ENCODE data around the gene PFKFB1.

PFKFB1 gene

DNA sequence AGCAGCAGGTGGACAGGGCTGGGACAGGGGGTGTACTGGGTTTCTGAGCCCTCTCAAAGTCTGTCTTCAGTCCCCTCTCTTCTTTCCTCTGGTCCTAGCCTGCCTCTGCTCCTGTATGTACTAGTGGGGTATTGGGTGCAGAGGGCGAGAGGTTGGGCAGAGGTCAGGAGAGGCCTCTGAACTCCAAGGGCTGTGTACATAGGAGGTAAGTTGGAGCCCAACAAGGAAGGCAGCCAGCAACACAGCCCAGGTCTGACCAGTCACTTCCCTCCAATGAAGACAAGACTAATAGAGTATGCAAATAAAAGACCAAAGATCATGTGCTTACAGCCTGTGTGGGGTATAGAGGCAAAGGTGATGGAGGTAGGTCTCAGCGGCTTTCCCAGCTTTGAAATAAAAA, at the start of gene PFKFB1:
PFKFB1 (minus strand) TSS at position 90 of the 400 bp plus-strand sequence. CDS start 181 bp downstream, outside the sequence.
- DNase-seq: no peak

GRCh38 chrX:55041514-55041913, 47.5 kb upstream of the PFKFB1 start:
- DNase-seq: no peak

GRCh38 chrX:55039471-55039870, 45.5 kb upstream of the PFKFB1 start:
- no peak for DNase-seq

DNA sequence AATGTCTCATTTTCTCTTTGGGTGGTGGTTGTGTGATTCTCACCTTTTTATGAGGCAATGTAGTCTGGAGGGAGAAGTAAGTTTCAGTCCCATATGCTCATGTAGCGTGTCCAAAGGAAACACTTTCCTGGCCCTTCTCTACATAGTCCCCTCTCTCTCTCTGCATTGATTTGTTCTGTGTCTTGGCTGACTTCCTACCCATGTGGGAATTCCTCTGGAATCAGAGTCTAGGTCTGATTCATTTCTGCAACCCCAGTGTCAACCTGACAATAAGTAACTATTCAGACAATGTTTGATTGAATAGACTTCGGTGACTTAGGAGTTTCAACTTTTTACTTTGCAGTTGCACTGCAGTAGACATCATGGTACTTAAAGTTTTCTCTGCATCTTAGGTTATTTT, 39.4 kb upstream of the PFKFB1 start:
- no peak for DNase-seq

DNA sequence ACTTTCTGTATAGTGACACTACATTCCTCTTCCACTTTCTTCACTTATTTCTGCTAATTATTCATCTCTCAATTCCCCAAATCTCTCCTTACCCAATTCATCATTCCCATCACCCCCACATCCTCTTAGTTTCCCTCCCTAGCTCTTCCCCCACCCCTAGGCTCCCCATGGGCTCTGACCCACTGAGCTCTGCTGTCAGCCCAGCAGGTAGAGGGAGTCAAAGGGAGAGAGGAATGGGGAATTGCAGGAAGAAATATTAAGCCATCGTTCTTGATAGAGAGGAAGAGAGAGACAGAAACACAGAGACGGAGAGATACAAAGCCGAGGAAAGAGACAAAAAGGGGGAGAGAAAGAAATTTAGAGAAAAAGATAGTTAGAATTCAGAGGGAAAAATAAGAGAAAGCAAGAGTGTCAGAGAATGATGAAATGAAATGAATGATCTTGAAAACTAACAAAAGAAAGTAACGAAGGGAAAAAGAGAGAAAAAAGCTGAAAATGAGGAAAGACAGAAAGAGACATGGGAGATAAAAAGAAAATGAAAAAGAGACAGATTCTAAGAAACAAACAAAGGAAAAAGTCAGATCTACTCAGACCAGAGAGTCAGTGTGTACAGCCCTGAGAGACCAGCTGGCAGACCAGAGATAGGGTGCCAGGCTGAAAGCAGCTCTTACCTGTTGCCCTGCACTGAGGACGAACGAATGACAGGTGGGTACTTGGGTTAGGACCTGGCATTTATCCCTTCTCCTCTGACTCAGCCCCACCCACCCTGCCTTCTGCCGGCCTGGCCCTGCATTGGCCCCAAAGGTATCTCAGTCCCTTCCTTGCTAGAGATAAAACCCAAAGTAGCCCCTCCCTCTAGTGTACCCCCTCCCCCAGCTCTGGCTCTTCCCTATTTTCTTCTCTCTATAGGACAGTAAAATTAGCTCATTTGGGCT, 36.5 kb upstream of the PFKFB1 start, which contains the start of gene ALAS2:
ALAS2 (minus strand) TSS at position 707 of the 935 bp plus-strand sequence. CDS start 4,977 bp downstream, outside the sequence.
- no peak for DNase-seq

DNA sequence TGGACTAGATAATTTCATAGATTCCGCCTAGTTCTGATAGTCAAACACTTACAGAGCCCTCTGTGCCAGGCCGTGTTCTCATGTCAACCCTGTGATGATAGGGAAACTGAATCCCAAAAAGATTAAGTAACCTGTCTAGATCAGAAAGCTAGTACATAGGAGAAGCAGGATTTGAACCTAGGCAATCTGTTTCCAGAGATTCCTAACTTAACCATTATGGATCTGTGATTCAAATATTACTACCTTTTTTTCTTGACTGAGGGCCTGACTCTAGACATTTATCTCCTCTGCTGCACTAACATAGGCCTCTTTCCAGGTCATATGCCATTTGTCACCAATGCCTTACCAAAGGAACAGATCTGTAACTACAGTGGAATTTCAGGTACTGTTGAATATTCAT, 35.3 kb upstream of the PFKFB1 start:
- no peak for DNase-seq

- no peak for DNase-seq
Observed at GRCh38 chrX:55028611-55029010, 34.6 kb upstream of the PFKFB1 start.

DNA sequence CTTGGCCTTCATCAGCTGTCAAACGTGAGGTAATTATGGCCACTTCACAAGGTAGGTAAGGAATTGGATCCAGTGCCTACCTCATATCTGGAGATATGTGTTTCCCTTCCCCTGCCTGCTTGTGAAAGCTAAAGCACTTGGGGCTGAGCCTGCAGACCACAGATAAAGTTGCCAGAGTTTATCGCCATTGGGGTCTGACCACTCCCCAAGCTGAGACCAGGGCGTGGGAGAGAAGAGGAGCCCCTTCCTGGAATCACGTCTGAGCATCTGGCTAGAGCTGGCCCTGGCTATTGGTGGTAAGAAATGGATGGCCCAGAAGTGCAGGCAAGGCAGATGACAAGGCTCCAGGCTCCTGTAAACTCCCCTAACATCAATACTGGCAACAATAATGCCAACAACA, 34.1 kb upstream of the PFKFB1 start:
- DNase-seq: no peak

DNA sequence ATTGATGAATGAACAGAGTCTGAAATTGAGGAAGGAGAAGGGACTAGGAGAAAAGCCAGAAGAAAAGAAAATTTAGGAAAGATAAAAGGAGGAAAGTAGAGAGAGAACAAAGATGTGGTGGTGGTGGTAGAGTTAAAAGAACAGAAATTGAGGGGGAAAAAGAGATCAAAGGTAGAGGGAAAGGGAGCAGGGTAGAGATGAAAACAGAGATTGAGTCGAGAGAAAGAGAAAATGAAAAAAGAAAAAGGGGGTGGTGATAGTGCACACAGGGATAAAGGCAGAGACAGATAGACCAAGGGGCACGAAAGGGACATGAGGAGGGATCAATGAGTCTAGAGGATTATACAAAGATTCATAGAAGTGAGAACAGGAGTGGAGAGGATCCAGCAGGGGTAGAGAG, 32.9 kb upstream of the PFKFB1 start:
- DNase-seq: no peak

- no peak for DNase-seq
Observed at GRCh38 chrX:55026143-55026542, 32.2 kb upstream of the PFKFB1 start.

- no peak for DNase-seq
Observed at GRCh38 chrX:55014897-55015299, 20.9 kb upstream of the PFKFB1 start.

DNA sequence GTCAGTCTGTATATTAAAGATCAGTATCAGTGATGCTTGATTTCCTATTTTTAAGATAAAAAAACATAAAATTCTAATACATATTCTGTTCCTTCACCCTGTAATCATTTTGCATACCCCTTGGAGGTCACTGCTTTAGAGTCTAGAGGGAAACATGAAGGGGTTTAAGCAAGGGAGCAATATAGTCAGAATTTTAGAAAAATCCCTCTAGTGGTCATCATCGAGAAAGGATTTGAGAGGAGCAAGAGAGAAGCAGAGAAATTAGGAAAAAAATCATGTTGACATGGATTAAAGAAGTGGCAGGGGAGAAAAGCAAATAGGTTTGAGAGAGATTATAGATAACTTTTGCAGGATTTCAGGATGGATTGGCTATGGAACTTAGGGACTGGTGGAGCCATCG, 17.3 kb upstream of the PFKFB1 start:
- DNase-seq: no peak

GRCh38 chrX:55008571-55009358, 14.8 kb upstream of the PFKFB1 start:
- no peak for DNase-seq

- no peak for DNase-seq
Observed at GRCh38 chrX:55007656-55008055, 13.7 kb upstream of the PFKFB1 start.

DNA sequence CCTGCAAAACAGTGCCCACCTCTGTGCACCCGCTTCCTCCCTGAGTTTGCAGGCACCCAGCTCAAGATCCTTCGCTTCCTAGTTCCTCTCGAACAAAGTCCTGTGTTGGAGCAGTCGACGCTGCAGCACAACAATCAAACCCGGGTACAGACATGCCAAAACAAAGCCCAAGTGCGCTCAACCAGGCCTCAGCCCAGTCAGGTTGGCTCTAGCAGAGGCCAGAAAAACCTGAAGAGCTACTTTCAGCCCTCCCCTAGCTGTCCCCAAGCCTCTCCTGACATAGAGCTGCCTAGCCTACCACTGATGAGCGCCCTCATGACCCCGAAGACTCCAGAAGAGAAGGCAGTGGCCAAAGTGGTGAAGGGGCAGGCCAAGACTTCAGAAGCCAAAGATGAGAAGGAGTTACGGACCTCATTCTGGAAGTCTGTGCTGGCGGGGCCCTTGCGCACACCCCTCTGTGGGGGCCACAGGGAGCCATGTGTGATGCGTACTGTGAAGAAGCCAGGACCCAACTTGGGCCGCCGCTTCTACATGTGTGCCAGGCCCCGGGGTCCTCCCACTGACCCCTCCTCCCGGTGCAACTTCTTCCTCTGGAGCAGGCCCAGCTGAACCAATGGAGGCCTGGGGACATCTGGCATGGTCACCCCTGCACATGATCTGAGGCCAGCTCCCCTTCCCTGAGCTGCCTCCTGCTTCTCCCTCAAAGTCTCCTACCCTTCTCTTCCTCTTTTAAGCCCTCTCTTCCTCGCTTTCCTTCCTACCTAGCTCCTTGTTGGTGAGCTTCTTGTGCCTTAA, 13.0 kb upstream of the PFKFB1 start:
- DNase-seq: no peak

- DNase-seq: no peak
Observed at GRCh38 chrX:55005256-55005655, 11.3 kb upstream of the PFKFB1 start.

DNA sequence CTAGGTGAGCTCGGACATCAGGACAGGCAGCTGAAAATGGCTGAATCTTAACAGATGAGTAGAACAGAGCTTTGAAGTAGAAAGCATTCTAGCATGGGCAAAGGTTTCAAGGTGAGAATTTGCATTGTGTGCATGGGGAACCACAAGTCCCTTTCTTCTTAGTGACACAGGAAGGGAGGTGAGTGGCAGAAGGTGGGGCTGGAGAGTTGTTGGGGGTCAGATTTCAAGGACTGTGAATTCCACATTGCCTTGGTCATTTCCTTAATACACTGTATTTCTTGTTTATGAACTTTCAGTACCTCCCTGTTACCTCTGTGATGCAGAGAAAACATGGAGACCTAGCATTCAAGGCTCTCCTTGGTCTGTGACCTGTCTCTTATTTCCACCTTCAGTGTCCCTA, 10.2 kb upstream of the PFKFB1 start:
- no peak for DNase-seq

DNA sequence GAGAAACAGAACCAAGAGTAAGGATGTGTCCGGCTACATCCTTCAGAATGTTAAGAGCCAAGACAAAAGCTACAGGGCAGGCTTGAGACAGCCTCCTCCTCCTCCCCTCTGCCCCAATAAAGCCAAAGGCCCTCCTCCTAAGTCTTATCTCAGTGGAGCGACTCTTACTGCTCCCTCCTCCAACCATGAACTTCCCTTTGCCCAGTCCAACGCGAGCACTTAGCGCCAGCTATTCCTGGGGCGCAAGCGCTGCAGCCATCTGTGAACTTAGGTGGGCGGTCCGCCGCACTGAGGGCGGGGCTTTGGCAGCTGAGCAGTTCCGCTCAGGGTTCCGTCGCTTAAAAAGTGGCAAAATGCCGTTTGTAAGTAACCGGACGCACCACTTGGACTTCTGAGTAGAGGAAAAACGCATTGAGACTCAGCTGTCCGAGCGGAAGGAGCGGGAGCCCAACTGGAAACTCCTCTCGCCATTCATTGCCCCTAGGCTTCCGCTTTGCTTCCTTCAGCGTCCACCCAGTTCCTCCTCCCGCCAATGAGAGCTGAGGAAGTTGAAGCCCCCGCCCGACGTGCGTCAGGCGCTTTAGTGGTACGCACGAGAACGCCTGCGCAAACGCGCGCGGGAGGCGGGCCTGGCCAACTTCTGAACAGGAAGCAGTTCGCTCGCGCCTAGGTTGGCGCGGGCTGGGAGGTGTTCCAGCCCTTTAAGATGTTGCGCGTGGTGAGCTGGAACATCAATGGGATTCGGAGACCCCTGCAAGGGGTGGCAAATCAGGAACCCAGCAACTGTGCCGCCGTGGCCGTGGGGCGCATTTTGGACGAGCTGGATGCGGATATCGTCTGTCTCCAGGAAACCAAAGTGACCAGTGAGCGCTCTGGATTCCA, 6.0 kb upstream of the PFKFB1 start, which contains the start of gene APEX2:
APEX2 (plus strand) TSS at position 647 of the 882 bp plus-strand sequence; CDS start at position 707, 60 bp downstream.
- DNase-seq: peak; percentile 86

GRCh38 chrX:54995621-54996020, 1.6 kb upstream of the PFKFB1 start:
- DNase-seq: no peak

DNA sequence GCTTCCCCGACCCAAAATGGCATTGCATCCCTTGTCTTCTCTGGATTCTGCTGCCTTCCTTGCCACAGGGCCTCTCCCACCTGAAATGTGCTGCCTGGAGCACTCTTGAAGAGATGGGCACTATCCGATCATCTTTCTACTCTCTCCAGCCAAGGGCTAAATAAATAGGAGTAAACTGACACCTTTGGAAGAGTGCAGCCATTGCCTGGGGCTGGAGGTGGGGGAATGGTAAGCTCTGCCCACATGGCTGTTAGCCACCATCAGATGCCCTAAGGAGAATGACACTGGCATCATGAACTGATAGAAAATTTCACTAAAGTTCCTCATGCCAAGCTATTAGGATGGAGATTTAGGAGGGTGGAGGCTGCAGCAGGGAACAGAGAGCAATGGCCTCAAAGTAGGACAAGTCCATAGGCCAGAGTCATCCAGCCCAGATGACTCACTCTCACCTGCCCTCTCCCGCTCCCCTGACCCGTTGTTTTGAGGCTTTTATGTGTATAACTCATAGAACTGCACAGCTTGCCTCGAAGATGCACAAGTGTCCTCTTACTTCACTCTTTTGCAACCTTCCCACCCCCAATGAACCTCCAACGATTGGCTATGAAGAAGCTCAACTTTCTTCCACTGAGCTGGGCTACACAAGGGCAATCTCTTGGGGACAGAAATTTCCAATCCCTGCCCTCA, 822 bp upstream of the PFKFB1 start:
- DNase-seq: peak; percentile 23
